GM15510 (cell line): ENCODE results near the gene ALG12.

ENCODE experiments used
- POLR2A ChIP-seq: IDR thresholded peaks from 3 replicates; pipeline ENCODE4 v1.6.1; 2011; ENCODE audit warnings: borderline replicate concordance; ENCODE audit not compliant: insufficient read length; ENCODE audit errors: extremely low read depth

The ALG12 gene

DNA sequence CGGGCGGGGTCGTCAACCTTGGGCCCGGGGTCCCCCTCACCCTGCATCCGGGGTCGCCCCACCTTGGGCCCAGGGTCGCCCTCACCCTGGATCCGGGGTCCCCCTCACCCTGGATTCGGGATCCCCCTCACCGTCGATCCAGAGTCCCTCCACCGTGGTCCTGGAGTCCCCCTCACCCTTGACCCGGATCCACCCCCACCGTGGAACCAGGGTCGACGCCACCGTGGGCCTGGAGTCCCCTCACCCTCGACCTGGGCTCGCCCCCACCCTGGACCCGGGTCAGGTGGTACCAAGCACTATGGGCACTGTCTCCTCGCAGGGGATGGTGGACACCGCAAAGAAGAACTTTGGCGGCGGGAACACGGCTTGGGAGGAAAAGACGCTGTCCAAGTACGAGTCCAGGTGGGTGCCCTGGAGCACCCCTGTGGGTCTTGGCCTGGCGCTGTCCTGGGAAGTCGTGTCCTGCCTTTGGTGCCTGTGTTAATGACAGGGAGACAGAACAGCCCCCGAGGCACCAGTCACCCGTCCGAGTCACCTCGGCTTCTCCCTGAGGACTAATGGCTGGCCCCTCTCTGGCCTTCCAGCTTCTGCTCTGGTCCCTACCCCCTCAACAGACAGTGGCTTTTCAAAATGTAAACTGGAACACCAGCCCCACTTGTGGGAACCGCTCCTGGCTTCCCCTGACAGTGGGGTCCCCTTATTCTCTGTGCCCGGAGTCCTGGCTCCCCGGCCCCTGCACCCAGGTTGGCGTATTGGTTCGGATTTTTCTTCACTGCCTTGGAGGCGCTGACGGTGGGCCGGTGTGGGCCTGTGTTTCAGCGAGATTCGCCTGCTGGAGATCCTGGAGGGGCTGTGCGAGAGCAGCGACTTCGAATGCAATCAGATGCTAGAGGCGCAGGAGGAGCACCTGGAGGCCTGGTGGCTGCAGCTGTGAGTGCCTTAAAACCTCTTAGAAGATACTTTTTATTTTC lies 958 bp upstream of the ALG12 start:
- no peak for TF ChIP-seq POLR2A

DNA sequence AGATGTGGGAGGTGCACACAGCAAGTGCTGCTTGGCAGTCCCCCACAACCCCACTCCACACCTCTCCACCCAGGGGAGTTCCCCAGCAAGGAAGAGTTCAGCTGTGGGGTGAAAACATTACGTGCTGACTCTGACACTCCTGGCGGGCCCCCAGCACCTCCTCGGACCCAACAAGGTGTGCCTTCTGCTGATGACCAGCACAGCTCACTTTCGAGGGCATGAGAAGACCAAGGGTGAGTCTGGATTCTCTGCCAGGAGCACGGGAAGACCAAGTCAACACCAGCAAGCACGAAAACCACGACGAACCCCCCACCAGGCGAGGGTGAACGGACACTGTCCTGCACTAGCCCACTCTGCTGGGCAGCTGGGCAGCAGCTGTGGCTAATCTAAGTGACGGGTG lies 1.4 kb downstream of the ALG12 start:
- TF ChIP-seq POLR2A: no peak

DNA sequence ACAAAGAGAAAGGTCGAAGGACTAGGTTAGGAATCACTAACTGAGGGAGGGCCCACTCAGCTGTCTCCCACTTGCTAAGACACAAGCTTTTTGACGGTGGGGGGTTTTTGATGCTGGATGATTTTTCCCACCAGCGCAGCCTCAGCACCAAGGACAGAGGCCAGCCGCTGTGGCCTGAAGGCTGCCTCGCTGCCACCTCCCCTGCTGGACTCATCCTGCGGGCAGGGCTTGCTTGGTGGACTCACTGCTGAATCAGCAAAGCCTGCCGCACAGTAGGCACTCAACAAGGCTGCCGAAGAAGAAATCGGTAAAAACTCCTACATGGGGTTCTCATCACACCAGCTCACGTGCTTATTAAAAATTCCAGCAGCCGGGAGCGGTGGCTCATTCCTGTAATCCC lies 2.6 kb downstream of the ALG12 start:
- no peak for TF ChIP-seq POLR2A

DNA sequence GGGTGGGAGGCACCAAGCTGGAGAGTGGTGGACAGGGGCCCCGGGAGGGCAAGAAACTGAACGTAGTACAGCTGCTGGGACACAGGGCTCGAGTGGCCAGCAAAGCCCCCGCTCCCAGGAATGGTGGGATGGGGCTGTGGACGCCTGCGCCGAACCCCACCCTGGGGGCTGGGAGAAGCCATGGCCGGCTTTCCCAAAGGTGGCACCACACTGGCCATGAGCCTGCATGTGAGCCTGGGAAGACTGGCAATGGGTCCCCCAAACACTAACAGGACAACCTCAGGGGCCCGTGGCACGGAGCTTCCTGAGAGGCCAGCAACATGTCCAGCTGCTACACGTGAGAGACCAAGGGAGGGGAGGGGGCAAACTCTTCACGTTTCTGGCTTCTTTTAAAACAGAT lies 4.0 kb downstream of the ALG12 start:
- no peak for TF ChIP-seq POLR2A

DNA sequence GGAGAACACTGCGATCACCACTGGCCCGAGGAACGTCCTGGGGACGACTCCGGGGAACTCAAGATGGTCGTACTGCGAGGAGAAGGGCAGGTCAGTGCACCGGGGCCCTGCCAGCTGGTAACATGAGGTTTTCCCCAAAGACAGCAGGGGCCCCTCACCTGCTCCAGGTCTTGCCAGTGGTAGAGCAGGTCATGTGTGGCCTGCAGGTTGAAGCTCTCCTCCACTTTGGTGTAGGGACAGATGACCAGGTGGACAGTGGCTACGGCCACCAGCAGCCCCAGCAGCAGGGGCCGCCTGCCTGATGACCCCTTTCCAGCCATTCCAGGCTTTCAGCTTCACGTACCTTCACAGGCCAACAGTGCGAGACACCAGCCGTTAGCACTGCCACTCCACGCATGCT lies 4.8 kb downstream of the ALG12 start:
- TF ChIP-seq POLR2A: no peak

DNA sequence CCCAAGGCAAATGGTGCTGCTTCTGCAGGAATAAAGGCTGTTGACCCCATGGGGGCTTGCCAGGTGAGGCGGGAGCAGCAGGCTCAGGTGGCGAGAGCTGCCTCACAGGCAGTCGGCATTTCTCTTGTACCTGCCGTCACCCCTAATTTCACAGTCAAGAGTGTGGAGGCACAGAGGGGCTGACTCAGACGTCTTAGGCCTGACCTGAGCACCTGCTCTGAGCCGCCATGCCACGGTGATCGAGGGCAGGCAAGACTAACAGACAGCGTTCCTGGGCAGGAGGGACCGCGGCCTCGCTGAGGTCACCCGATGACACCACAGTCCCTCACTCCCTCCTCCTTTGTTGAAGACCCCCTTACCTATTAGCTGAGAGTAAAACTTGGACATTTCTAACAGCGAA lies 5.2 kb downstream of the ALG12 start:
- TF ChIP-seq POLR2A: no peak

DNA sequence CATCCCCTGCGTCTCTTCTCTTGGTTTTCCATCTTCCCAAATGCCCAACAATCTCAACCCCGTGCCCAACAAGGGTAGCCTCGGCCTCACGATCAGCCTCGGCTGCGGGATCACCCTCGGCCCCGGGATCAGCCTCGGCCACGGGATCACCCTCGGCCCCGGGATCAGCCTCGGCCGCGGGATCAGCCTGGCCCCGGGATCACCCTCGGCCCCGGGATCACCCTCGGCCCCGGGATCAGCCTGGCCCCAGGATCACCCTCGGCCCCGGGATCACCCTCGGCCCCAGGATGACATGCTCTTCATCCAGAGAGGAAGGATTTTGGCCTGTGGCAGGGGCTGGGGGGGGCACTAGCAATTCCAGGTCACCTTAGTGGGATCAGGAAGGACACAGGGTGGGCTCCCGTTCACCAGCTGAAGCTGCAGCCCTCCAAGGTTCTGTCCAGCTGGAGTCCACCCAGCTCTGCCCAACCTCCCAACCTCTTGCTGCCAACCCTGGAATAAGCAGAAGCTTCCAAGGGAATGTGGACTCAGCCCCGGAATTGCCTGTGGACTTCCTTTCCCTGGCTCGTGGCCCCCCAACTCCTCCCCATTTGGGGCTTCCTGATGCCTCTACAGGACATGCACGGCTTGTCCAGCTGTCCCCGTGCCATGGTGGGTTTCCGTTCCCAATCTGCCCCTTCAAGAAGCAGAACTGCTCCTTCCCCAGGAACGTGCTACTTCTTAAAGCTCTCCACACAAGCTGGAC lies 6.2 kb downstream of the ALG12 start:
- TF ChIP-seq POLR2A: no peak

DNA sequence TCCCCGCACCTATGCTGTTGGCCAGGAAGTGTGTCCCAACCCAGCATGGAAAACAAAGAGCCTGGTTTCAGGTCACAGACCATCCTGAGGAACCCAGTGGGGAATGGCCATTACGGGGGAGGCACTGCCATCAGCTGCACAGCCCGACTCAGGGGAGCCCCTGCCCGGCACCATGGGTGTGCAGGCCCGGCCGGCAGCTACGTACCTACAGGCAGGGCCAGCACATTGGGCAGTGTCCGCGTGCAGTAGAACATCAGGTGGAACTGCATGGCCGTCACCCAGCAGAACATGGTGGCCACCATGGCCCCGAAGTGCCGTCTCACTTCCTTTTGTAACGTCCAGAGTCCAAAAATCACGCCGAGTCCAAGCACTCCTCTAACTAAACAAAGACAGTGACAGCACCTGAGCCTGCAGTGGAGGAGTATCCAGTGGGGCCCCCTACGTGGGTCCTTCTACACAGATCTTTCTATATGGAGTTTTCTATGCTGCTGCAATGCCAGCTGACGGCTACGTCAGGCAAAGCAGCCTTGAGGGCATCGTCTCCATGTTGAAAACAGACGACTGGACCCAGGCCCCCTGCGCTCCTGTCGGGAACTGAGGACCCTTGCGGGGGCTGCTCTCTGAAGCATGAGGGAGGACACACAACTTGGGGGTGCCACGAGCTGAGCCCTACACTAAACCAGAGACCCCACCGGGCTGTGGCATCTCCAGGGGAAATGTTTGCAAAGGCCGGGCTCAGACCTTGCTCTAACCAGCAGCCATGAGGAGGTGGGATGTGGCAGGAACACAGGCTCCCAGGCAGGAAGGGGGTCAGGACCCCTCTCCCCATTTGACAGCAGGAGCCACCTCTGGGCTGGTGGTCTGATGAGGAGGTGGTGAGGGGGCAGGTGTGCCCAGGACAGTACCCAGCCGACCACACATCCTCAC lies 7.7 kb downstream of the ALG12 start:
- no peak for TF ChIP-seq POLR2A

DNA sequence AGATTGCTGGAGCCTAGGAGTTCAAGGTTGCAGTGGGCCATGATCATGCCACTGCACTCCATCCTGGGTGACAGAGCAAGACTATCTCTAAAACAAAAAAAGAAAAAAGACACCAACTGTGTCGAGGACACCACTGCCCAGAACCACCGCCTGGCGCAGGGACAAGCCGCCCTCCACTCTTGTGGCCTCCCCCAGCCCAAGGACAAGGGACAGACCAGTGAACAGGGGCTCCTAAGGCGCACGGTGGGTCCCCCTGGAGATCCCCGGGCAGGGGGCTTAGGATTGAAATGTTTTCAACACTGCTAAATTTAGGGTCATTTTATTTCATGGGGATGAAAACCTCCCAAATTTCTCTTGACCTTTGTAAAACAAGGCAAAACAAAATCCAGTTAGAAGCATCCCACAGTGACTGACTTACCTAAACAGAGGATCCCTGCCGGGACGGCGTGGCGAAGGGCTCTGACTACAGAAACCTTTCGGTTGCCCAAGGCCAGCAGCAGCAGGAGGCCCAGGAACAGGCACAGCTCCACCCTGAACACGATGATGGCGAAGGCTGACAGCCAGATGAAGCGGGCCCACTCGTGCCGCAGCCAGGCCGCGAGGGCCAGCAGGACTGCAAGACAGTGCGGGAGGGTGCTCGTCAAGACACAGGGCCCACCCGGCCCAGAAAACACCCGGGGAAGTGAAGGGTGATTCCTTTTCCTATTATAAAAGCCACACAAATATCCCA lies 8.6 kb downstream of the ALG12 start:
- no peak for TF ChIP-seq POLR2A

DNA sequence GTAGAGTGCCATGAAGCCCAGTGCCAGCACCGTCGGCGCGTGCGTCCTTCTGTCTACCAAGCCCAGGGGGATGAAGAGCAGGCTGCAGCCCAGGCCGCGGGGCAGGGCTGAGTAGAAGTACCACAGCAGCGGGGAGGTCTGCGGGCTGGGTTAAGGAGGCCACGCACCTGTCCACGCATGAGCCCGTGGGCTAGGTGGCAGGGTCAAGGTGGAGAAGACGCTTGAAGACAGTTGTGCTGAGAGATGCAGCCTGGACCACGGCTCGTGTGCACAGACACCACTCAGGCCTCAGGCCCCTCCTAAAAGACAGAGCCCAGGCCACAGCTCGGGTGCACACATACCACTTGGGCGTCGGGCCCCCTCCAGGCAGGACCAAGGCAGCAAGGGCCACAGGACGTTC lies 10.4 kb downstream of the ALG12 start:
- TF ChIP-seq POLR2A: no peak

DNA sequence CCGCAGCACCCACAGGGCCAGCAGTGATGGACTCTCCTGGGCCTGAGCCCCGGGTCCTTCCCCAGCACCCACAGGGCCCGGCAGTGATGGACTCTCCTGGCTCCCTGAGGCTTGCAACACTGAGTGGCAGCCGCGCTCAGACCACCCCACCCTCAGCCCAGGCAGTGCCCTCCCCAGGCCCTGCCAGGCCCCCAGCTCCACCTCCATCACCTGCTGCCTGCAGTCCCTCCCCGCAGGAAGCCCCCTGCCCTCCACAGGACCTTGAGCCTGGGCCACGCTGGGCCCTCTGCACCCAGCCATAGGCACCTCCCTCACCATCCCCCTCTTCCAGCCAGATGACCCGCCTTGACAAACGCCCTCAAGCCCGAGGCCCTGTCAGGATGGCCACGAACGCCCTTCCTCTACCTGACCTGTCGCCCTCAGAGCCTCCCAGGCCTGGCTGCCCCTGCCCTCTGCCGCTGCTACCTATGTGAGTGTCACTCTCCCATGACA lies 11.4 kb downstream of the ALG12 start:
- no peak for TF ChIP-seq POLR2A

DNA sequence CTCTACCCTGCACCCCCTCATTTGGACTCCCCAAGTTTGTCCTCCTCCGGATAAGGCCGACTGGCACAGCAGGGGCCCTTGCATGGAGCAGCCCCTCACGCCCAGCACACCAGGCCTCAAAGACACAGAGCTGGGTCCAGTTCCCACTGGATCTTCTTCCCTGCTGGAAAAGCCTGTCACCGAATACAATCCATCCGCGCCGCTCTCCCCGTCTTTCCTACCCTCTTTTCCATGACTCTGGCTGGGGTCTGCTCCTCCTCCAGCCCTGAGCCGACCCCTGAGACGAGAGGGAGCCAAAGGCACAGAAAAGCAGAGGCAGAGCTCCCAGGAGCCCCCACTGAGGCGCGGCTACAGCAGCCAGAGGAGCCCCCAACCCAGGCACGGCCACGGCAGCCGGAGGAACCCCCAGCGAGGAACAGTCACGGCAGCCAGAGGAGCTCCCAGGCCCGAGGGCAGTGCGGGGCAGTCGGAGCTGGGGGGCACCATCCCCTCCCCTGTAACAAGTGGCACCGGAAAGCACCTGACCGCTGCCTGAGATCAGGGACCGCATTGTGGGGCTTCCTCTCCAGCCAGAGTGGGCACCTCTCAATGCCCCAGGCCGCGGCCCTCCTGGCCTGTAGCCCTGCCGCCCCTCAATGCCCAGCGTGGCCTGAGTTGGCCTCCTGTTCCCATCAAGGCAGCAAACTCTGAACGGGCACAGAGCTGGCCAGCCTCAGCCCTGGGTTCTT lies 12.0 kb downstream of the ALG12 start:
- no peak for TF ChIP-seq POLR2A

DNA sequence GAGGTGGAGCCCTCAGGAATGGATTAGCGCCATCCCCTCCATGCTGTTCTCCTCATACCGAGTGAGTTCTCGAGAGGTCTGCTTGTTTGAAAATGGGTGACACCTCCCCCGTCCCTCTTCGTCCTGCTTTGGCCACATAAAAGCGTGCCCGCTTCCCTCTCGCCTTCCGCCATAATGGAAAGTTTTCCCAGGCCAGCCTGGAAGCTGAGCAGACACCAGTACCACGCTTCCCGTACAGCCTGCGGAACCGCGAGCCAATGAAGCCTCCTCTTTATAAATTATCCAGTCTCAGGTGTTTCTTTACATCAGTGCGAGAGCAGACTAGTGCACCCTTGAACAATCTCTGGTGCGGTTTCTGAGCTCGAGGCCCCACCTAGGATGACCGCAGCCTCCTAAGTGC lies 12.8 kb downstream of the ALG12 start:
- TF ChIP-seq POLR2A: no peak
